AG09309 (cell line): ENCODE measurements around the gene MYO7B.

Source experiments
- DNase-seq: peaks from one replicate; pipeline ENCODE4 v3.0.0-alpha.2; 2010; ENCODE audit warnings: low read depth
- H3K4me3 ChIP-seq: 2 replicates; pipeline ENCODE4 v1.5.1; 2011; ENCODE audit warnings: mild to moderate bottlenecking, low read depth, low read length, moderate library complexity; ENCODE audit not compliant: control insufficient read depth
- CTCF ChIP-seq: IDR thresholded peaks from 2 replicates; pipeline ENCODE4 v1.5.1; 2011; ENCODE audit warnings: mild to moderate bottlenecking, low read depth, low read length, inconsistent platforms; ENCODE audit not compliant: insufficient read depth, control insufficient read depth; ENCODE audit errors: missing control alignments

The MYO7B gene

GRCh38 chr2:127605691-127606263 lies 70.3 kb downstream of the MYO7B start:
- H3K4me3 ChIP-seq: no peak overlapping the region
- TF ChIP-seq CTCF: no peak

GRCh38 chr2:127606625-127607398 lies 71.3 kb downstream of the MYO7B start:
- no peak overlapping the region for H3K4me3 ChIP-seq
- DNase-seq: no peak
- TF ChIP-seq CTCF: no peak

More at GRCh38 chr2:127605691-127606263, 70.3 kb downstream of the MYO7B start:
- DNase-seq: no peak

GRCh38 chr2:127607399-127607908 lies 72.0 kb downstream of the MYO7B start:
- no peak for TF ChIP-seq CTCF
- H3K4me3 ChIP-seq: no peak overlapping the region
- DNase-seq: no peak

GRCh38 chr2:127608061-127609030 lies 72.9 kb downstream of the MYO7B start:
- H3K4me3 ChIP-seq: no peak overlapping the region
- TF ChIP-seq CTCF: no peak
- DNase-seq: no peak

GRCh38 chr2:127609031-127609751 lies 73.7 kb downstream of the MYO7B start:
- no peak for TF ChIP-seq CTCF
- no peak for DNase-seq
- H3K4me3 ChIP-seq: no peak overlapping the region

- DNase-seq: no peak
- no peak for TF ChIP-seq CTCF
- H3K4me3 ChIP-seq: no peak overlapping the region
Measured at GRCh38 chr2:127609818-127610217, 74.3 kb downstream of the MYO7B start.
